WTC11 (cell line): ENCODE data around the gene TRAFD1.

Source experiments
- ATF3 ChIP-seq: sonication (generic); formaldehyde crosslinking; conservative IDR thresholded peaks from 2 replicates; pipeline ENCODE4 v1.8.1; 2022; ENCODE audit warnings: mild to moderate bottlenecking, missing genetic modification reagents
- CTCF ChIP-seq: fragments of 200-600 bp; IDR thresholded peaks from 2 replicates; pipeline ENCODE4 v1.8.0; 2022; ENCODE audit warnings: antibody characterized with exemption
- NFYB ChIP-seq: sonication (generic); formaldehyde crosslinking; conservative IDR thresholded peaks from 2 replicates; pipeline ENCODE4 v1.8.0; 2022; ENCODE audit warnings: low read depth, missing genetic modification reagents
- ZNF317 ChIP-seq: sonication (generic); formaldehyde crosslinking; IDR thresholded peaks from 2 replicates; pipeline ENCODE4 v1.8.1; 2023; ENCODE audit warnings: low read depth, mild to moderate bottlenecking, moderate library complexity, missing genetic modification reagents, borderline replicate concordance
- ZNF423 ChIP-seq: fragments of 250-450 bp; sonication (Bioruptor Pico); IDR thresholded peaks from 2 replicates; pipeline ENCODE4 v2.1.2; 2022; ENCODE audit warnings: mild to moderate bottlenecking, moderate library complexity

GRCh38 chr12:112170376-112170775, 45.0 kb downstream of the TRAFD1 start:
- no peak for TF ChIP-seq ZNF317 (CRISPR knock-in tag)
- TF ChIP-seq ATF3 (CRISPR knock-in tag), result no peak
- TF ChIP-seq CTCF, result no peak
- no peak for TF ChIP-seq NFYB (CRISPR knock-in tag)
- no peak for TF ChIP-seq ZNF423 (CRISPR knock-in tag)
